ENCODE data around the gene INSYN2B. TPM values are rescaled to one million over a fixed set of nuclear protein-coding genes. Genes with fewer than 3 reads are reported as not detected.

The INSYN2B gene
- total RNA-seq, 2 donors from 2014 or later, result not detected

GRCh38 chr5:169814522-169814921 lies 165.8 kb downstream of the INSYN2B start:
- ATAC-seq, result no peak
- peaks cover 22% of the 10 kb centered on the region for H3K4me1 Mint-ChIP-seq
- no peak overlapping the region for H3K4me3 Mint-ChIP-seq
- H3K36me3 Mint-ChIP-seq (ENCODE audit: low read depth), result peaks cover 24% of the 10 kb centered on the region
- H3K9me3 ChIP-seq (ENCODE audit: control insufficient read depth, low read length, poor library complexity, severe bottlenecking), result no peaks in the 10 kb centered on the region
- H3K27me3 Mint-ChIP-seq, result no peaks in the 10 kb centered on the region
- DNase-seq, result no peak
- H3K27ac Mint-ChIP-seq, result no peak overlapping the region

Other genes starting within 250 kb of the INSYN2B start
- gene FOXI1, start 125.4 kb upstream of the INSYN2B start, total RNA-seq, result under 1 TPM in 1 of 2 donors, not detected in 1; 0.18 TPM

Measured in T-helper 17 cell (primary cell).